Mesothelial cell of epicardium (in vitro differentiated cells): ENCODE results near the gene RYR2. TPM values are rescaled to one million over a fixed set of nuclear protein-coding genes. Genes with fewer than 3 reads are reported as not detected.

Source experiments
- DNase-seq, 2 experiments: peaks; one replicate each; pipeline ENCODE4 v3.0.0; 2021; ENCODE audit warnings: low spot score in 2 of 2; ENCODE audit not compliant: unreplicated experiment in 2 of 2
- H3K27ac Mint-ChIP-seq: 2 replicates; pipeline ENCODE4 v1.8.0; 2021; ENCODE audit warnings: mixed read lengths
- H3K27me3 Mint-ChIP-seq: 2 replicates; pipeline ENCODE4 v1.8.0; 2021; ENCODE audit warnings: low read depth, mixed read lengths
- H3K36me3 Mint-ChIP-seq: 2 replicates; pipeline ENCODE4 v1.8.0; 2021; ENCODE audit warnings: mixed read lengths
- H3K4me1 Mint-ChIP-seq: 2 replicates; pipeline ENCODE4 v1.8.0; 2021; ENCODE audit warnings: mixed read lengths
- H3K4me3 Mint-ChIP-seq: 2 replicates; pipeline ENCODE4 v1.8.0; 2021; ENCODE audit warnings: mild to moderate bottlenecking, moderate library complexity, mixed read lengths
- H3K9me3 Mint-ChIP-seq: 2 replicates; pipeline ENCODE4 v1.8.0; 2021; ENCODE audit warnings: mixed read lengths
- total RNA-seq: library from RNA; stranded (reverse); gene quantifications from 3 replicates; pipeline ENCODE4 v1.2.1, GENCODE V29; 2021
- TF ChIP-seq, protein P1 (sequence below): fragments of 200-600 bp; sonication (generic); IDR thresholded peaks from one replicate; pipeline ENCODE4 v1.5.0; 2021; ENCODE audit warnings: antibody characterized with exemption; ENCODE audit not compliant: unreplicated experiment

Gene RYR2
- total RNA-seq, 1 donor from 2014 or later = 6.1 TPM

DNA sequence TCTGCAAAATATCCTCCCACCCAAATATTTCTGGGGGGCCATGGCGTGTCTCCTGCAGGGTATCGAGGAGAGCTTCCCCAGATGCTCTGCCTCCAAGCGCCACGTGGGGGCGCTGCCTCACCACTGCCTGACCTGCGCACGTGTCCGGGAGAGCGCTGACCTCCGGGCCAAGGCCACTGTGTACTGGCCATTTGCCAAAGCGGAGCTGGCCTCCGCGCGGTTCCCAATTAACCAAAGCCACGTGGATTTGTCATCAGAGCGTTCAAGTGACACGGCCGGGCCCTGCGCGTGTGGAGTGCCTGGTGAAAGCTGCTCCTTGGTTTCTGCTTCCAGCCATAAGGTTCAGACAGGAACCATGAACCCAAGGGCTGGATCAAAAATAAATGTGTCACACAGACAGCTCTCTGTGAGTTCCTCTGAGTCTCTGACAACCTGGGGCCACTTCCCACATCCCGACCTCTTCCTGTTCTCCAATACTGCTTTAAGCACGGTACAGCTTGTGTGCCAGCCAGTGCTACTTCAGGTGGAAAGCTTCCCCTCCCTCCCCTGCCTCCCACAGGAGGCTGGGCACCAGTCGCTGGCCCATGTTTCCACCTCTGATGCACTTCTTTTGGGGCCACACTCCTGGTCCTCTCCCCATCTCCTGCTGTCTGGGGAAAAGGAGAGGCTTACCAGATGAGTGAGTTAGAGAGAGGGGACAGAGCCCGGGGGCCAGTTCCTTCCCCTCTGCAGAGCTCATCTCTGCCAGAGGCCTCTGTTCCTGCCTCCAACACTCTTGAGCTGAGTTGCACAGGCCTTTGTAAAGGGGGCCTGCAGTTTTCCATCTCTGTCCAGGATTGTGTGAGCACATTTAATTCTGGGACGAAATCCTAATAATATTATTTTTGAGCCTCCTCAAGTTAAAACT lies 822.6 kb downstream of the RYR2 start:
- TF ChIP-seq, protein P1, sequence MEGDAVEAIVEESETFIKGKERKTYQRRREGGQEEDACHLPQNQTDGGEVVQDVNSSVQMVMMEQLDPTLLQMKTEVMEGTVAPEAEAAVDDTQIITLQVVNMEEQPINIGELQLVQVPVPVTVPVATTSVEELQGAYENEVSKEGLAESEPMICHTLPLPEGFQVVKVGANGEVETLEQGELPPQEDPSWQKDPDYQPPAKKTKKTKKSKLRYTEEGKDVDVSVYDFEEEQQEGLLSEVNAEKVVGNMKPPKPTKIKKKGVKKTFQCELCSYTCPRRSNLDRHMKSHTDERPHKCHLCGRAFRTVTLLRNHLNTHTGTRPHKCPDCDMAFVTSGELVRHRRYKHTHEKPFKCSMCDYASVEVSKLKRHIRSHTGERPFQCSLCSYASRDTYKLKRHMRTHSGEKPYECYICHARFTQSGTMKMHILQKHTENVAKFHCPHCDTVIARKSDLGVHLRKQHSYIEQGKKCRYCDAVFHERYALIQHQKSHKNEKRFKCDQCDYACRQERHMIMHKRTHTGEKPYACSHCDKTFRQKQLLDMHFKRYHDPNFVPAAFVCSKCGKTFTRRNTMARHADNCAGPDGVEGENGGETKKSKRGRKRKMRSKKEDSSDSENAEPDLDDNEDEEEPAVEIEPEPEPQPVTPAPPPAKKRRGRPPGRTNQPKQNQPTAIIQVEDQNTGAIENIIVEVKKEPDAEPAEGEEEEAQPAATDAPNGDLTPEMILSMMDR = peak; percentile 94
- Mint-ChIP-seq H3K4me3 (peak overlapping the region; percentile 67), H3K27ac (no peak overlapping the region), H3K9me3 (no peaks in the 10 kb centered on the region), H3K36me3 (no peaks in the 10 kb centered on the region), H3K27me3 (peaks cover 6% of the 10 kb centered on the region), H3K4me1 (peaks cover 13% of the 10 kb centered on the region)
- DNase-seq = peak; percentile 24 to 73

DNA sequence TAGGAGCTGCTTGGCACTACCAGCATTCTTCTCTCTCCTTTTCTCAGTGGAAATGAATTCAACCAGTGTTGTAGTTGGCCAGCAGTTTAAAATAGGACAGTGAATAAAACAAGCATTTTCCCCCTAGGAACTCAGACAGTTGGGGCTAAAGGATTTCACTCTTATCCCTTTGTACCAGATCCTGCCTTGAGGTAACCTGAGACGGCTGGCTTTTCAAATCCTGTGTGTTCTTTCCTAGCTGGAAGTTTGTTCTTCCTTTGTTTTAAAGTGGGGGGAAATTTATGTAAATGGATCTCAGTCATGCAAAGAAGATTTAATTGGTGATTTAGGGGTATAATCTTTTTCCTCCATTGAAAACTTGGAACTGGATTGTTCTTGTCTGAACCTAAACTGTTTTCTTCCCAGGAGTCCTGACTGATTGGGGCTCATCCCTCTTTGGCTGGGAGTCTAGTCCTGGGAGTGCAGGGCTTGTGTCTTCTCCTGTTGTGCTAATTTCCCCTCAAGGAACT lies 825.5 kb downstream of the RYR2 start:
- Mint-ChIP-seq H3K27ac (no peak overlapping the region), H3K4me3 (no peak overlapping the region), H3K36me3 (no peaks in the 10 kb centered on the region), H3K4me1 (peaks cover 13% of the 10 kb centered on the region), H3K27me3 (no peaks in the 10 kb centered on the region), H3K9me3 (no peaks in the 10 kb centered on the region)
- TF ChIP-seq, protein P1 = no peak
- DNase-seq = no peak

DNA sequence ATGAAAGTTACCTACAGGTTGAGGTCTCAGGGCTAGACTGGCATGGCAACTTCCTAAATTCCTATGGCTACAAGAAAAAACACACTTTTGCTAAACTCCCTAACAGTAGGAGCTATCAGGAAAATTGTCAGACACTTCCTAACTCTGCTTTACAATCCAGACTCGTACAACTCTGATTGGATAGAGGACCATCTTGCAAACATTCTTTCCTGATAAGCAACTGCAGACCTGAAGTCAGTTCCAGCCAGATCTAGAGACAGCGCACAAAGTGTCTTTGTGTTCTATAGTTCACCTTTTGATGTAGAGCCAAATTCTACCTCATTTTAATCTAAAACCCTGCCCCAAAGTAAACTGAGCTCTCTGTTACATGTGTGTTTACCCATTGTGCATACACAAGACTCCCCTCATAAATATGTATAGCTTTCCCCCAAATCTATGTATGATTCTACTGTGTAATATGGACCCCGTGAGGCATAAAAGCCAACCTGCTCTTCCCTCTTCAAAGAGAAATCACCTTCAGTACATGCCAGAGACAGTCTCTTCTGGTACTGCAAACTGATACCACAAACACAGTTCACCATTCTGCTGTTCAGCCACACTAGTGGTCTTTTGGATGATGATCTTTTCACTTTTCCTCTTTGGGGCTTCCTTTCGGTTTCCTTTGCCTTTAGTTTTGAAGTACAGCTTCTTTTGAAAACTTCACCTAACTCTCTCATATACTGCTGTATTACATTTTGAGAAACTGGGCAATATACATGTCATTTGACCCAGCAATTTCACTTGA lies 827.0 kb downstream of the RYR2 start:
- H3K27ac Mint-ChIP-seq = no peak overlapping the region
- H3K4me3 Mint-ChIP-seq = no peak overlapping the region
- H3K9me3 Mint-ChIP-seq = no peaks in the 10 kb centered on the region
- TF ChIP-seq, protein P1 = no peak
- peaks cover 12% of the 10 kb centered on the region for H3K4me1 Mint-ChIP-seq
- DNase-seq = no peak
- H3K36me3 Mint-ChIP-seq = no peaks in the 10 kb centered on the region
- H3K27me3 Mint-ChIP-seq = no peaks in the 10 kb centered on the region

GRCh38 chr1:237873487-237874211 lies 831.7 kb downstream of the RYR2 start:
- H3K27me3 Mint-ChIP-seq = no peaks in the 10 kb centered on the region
- no peak for DNase-seq
- no peaks in the 10 kb centered on the region for H3K9me3 Mint-ChIP-seq
- no peaks in the 10 kb centered on the region for H3K36me3 Mint-ChIP-seq
- TF ChIP-seq, protein P1 = no peak
- H3K4me1 Mint-ChIP-seq = peaks cover 6% of the 10 kb centered on the region
- no peak overlapping the region for H3K4me3 Mint-ChIP-seq
- H3K27ac Mint-ChIP-seq = no peak overlapping the region

DNA sequence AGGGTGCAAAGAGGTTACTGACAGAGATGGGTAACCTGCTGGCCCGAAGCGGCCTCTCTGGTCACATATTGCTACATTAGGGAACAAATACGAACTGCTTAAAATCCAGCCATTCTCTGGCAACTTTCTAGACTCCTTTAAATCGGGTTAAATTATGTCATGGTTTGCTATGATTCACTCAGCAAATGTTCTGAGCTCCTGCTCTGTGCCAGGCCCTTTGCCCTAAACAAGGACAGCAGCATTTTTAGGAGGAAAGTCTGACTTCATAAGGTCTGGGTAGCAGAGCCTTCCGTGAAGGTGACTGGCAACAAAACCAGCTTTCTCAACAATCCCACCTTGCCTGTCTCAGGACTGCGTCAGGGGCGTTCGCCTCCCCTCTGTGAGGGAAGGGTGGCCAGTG lies 833.3 kb downstream of the RYR2 start:
- no peak for DNase-seq

More for the DNA sequence above, 833.3 kb downstream of the RYR2 start:
- Mint-ChIP-seq H3K9me3 (no peaks in the 10 kb centered on the region), H3K4me3 (no peak overlapping the region), H3K36me3 (no peaks in the 10 kb centered on the region), H3K27ac (no peak overlapping the region), H3K27me3 (no peaks in the 10 kb centered on the region), H3K4me1 (no peaks in the 10 kb centered on the region)
- TF ChIP-seq, protein P1 = no peak
